GM19324 (cell line): ENCODE measurements around the gene ZNF697.
A peak's percentile ranks its signal among the peaks of the same experiment; 100 is the strongest.
"Not testable (repeated sequence)": the region's sequence is repeated elsewhere in the genome, so short reads cannot be mapped to it uniquely, and the experiment has no call there.

ENCODE experiments used
- ATAC-seq: cut with Tn5 transposase; IDR thresholded peaks from one replicate; pipeline ENCODE4 v1.9.1; 2021; ENCODE audit warnings: mild to moderate bottlenecking, moderate library complexity; ENCODE audit not compliant: unreplicated experiment, low FRiP score

ZNF697 gene

GRCh38 chr1:119647734-119648619 is at the start of gene ZNF697:
Gene ZNF697 (minus strand): TSS chr1:119648266. CDS start chr1:119626100, 22,166 bp downstream.
- ATAC-seq, result peak; percentile 69

- no peak for ATAC-seq
Measured at GRCh38 chr1:119697598-119697997, 49.5 kb upstream of the ZNF697 start.

GRCh38 chr1:119696863-119697262 is 48.8 kb upstream of the ZNF697 start:
- not testable (repeated sequence) for ATAC-seq

- ATAC-seq, result no peak
Measured at GRCh38 chr1:119689511-119689910, 41.4 kb upstream of the ZNF697 start.

- no peak for ATAC-seq
Measured at GRCh38 chr1:119688810-119689209, 40.7 kb upstream of the ZNF697 start.

GRCh38 chr1:119687434-119688079 is 39.5 kb upstream of the ZNF697 start:
- no peak for ATAC-seq

- no peak for ATAC-seq
Measured at GRCh38 chr1:119686661-119687060, 38.6 kb upstream of the ZNF697 start.

- no peak for ATAC-seq
Measured at GRCh38 chr1:119683893-119684292, 35.8 kb upstream of the ZNF697 start.

GRCh38 chr1:119682141-119682540 is 34.1 kb upstream of the ZNF697 start:
- ATAC-seq, result no peak

GRCh38 chr1:119681560-119681959 is 33.5 kb upstream of the ZNF697 start:
- no peak for ATAC-seq

- no peak for ATAC-seq
Measured at GRCh38 chr1:119680723-119681122, 32.7 kb upstream of the ZNF697 start.

GRCh38 chr1:119680193-119680592 is 32.1 kb upstream of the ZNF697 start:
- ATAC-seq, result no peak

GRCh38 chr1:119679223-119679622 is 31.2 kb upstream of the ZNF697 start:
- no peak for ATAC-seq

- ATAC-seq, result no peak
Measured at GRCh38 chr1:119676571-119677206, 28.6 kb upstream of the ZNF697 start.

- no peak for ATAC-seq
Measured at GRCh38 chr1:119675349-119676345, 27.6 kb upstream of the ZNF697 start.

- no peak for ATAC-seq
Measured at GRCh38 chr1:119674835-119675289, 26.8 kb upstream of the ZNF697 start.

GRCh38 chr1:119674111-119674526 is 26.1 kb upstream of the ZNF697 start:
- ATAC-seq, result no peak

- no peak for ATAC-seq
Measured at GRCh38 chr1:119673171-119673940, 25.3 kb upstream of the ZNF697 start.

- ATAC-seq, result no peak
Measured at GRCh38 chr1:119670898-119671297, 22.8 kb upstream of the ZNF697 start.
